Astrocyte (in vitro differentiated cells and primary cell): ENCODE data around the gene ETV5. TPM values are rescaled to one million over a fixed set of nuclear protein-coding genes. Genes with fewer than 3 reads are reported as not detected.

Experiments used
- DNase-seq: peaks from one replicate; pipeline ENCODE4 v3.0.0-alpha.2; 2010; ENCODE audit warnings: low read depth
- FAIRE-seq: peaks from 2 replicates; lab custom pipeline; 2011; peaks lifted over from hg19 to GRCh38; lab: Jason Lieb, UNC
- H2AFZ ChIP-seq: 2 replicates; pipeline ENCODE4 v1.6.0; 2012; ENCODE audit warnings: low read depth, low read length, inconsistent platforms
- H3K27ac ChIP-seq: 2 replicates; pipeline ENCODE4 v1.5.1; 2011; ENCODE audit warnings: low read depth, low read length, inconsistent platforms
- H3K27me3 ChIP-seq: 2 replicates; pipeline ENCODE4 v1.6.0; 2011; ENCODE audit warnings: low read length, inconsistent platforms; ENCODE audit not compliant: insufficient read depth
- H3K36me3 ChIP-seq: 2 replicates; pipeline ENCODE4 v1.5.1; 2011; ENCODE audit warnings: low read length, inconsistent platforms; ENCODE audit not compliant: insufficient read depth
- H3K4me1 ChIP-seq: 2 replicates; pipeline ENCODE4 v1.5.1; 2011; ENCODE audit warnings: low read length, inconsistent platforms; ENCODE audit not compliant: insufficient read depth
- H3K4me2 ChIP-seq: 2 replicates; pipeline ENCODE4 v1.6.0; 2012; ENCODE audit warnings: low read length, inconsistent platforms
- H3K4me3 ChIP-seq: 2 replicates; pipeline ENCODE4 v1.5.1; 2011; ENCODE audit warnings: low read depth, mild to moderate bottlenecking, low read length, inconsistent platforms; ENCODE audit not compliant: insufficient read depth
- H3K79me2 ChIP-seq: 2 replicates; pipeline ENCODE4 v1.6.0; 2012; ENCODE audit warnings: mild to moderate bottlenecking, low read length, inconsistent platforms; ENCODE audit not compliant: insufficient read depth
- H3K9ac ChIP-seq: 2 replicates; pipeline ENCODE4 v1.6.0; 2012; ENCODE audit warnings: mild to moderate bottlenecking, low read length, inconsistent platforms
- H3K9me3 ChIP-seq: 2 replicates; pipeline ENCODE4 v1.5.1; 2012; ENCODE audit warnings: low read depth, mild to moderate bottlenecking, low read length, inconsistent platforms; ENCODE audit not compliant: insufficient read depth
- H4K20me1 ChIP-seq: 2 replicates; pipeline ENCODE4 v1.6.0; 2012; ENCODE audit warnings: low read length, inconsistent platforms; ENCODE audit not compliant: insufficient read depth
- H3K27ac Mint-ChIP-seq: one replicate; pipeline ENCODE4 v1.8.0; 2021; ENCODE audit warnings: mild to moderate bottlenecking, mixed read lengths; ENCODE audit not compliant: unreplicated experiment
- H3K27me3 Mint-ChIP-seq: one replicate; pipeline ENCODE4 v1.8.0; 2021; ENCODE audit warnings: low read depth, mixed read lengths; ENCODE audit not compliant: unreplicated experiment
- H3K36me3 Mint-ChIP-seq: one replicate; pipeline ENCODE4 v1.8.0; 2021; ENCODE audit warnings: low read depth, mixed read lengths; ENCODE audit not compliant: unreplicated experiment
- H3K4me1 Mint-ChIP-seq: one replicate; pipeline ENCODE4 v1.8.0; 2021; ENCODE audit warnings: low read depth, mixed read lengths; ENCODE audit not compliant: unreplicated experiment
- H3K4me3 Mint-ChIP-seq: one replicate; pipeline ENCODE4 v1.8.0; 2021; ENCODE audit warnings: mild to moderate bottlenecking, moderate library complexity, mixed read lengths; ENCODE audit not compliant: unreplicated experiment
- H3K9me3 Mint-ChIP-seq: one replicate; pipeline ENCODE4 v1.8.0; 2021; ENCODE audit warnings: mild to moderate bottlenecking, mixed read lengths; ENCODE audit not compliant: unreplicated experiment
- CTCF ChIP-seq: IDR thresholded peaks from 2 replicates; pipeline ENCODE4 v1.5.1; 2011; ENCODE audit warnings: low read depth, mild to moderate bottlenecking, inconsistent platforms, low read length, moderate library complexity; ENCODE audit not compliant: insufficient read depth
- EZH2 ChIP-seq: IDR thresholded peaks from 2 replicates; pipeline ENCODE4 v1.6.1; 2012; ENCODE audit warnings: mild to moderate bottlenecking, low read length, inconsistent platforms; ENCODE audit not compliant: insufficient read depth
- total RNA-seq: library from RNA; stranded (reverse); gene quantifications from 2 replicates; pipeline ENCODE4 v1.2.1, GENCODE V29; 2021

Gene ETV5
- total RNA-seq, 1 donor from 2014 or later: 55.3 TPM

GRCh38 chr3:186132487-186132886 is 23.6 kb upstream of the ETV5 start:
- TF ChIP-seq EZH2: no peak
- no peak for TF ChIP-seq CTCF

GRCh38 chr3:186129206-186129605 is 20.3 kb upstream of the ETV5 start:
- H3K27me3 Mint-ChIP-seq: peaks cover 38% of the 10 kb centered on the region
- no peak for FAIRE-seq

More at GRCh38 chr3:186132487-186132886, 23.6 kb upstream of the ETV5 start:
- Mint-ChIP-seq H3K4me1 (peaks cover 4% of the 10 kb centered on the region), H3K9me3 (peaks cover 2% of the 10 kb centered on the region), H3K36me3 (no peaks in the 10 kb centered on the region), H3K27me3 (peaks cover 44% of the 10 kb centered on the region), H3K27ac (no peak overlapping the region), H3K4me3 (no peak overlapping the region)
- FAIRE-seq (no peak), DNase-seq (no peak)
- H3K4me3 ChIP-seq: no peak overlapping the region
- no peak overlapping the region for H3K9ac ChIP-seq
- H3K9me3 ChIP-seq: no peaks in the 10 kb centered on the region
- no peak overlapping the region for H3K27ac ChIP-seq
- H4K20me1 ChIP-seq: no peaks in the 10 kb centered on the region
- H3K4me1 ChIP-seq: no peaks in the 10 kb centered on the region
- no peaks in the 10 kb centered on the region for H3K79me2 ChIP-seq
- H3K27me3 ChIP-seq: peaks cover 17% of the 10 kb centered on the region
- no peaks in the 10 kb centered on the region for H3K36me3 ChIP-seq
- no peak overlapping the region for H2AFZ ChIP-seq
- no peak overlapping the region for H3K4me2 ChIP-seq

More at GRCh38 chr3:186129206-186129605, 20.3 kb upstream of the ETV5 start:
- no peak for DNase-seq
- Histone ChIP-seq H3K36me3 (no peaks in the 10 kb centered on the region), H3K27me3 (peaks cover 17% of the 10 kb centered on the region), H3K9ac (no peak overlapping the region), H4K20me1 (no peaks in the 10 kb centered on the region), H3K4me1 (no peaks in the 10 kb centered on the region), H3K79me2 (no peaks in the 10 kb centered on the region), H2AFZ (no peak overlapping the region), H3K4me2 (no peak overlapping the region), H3K27ac (no peak overlapping the region), H3K4me3 (no peak overlapping the region), H3K9me3 (no peaks in the 10 kb centered on the region)
- Mint-ChIP-seq H3K9me3 (peaks cover 2% of the 10 kb centered on the region), H3K4me3 (no peak overlapping the region), H3K4me1 (no peaks in the 10 kb centered on the region), H3K27ac (no peak overlapping the region), H3K36me3 (no peaks in the 10 kb centered on the region)
- TF ChIP-seq CTCF (no peak), EZH2 (no peak)
